Measurements from ENCODE around the gene RSPO1.

DNA sequence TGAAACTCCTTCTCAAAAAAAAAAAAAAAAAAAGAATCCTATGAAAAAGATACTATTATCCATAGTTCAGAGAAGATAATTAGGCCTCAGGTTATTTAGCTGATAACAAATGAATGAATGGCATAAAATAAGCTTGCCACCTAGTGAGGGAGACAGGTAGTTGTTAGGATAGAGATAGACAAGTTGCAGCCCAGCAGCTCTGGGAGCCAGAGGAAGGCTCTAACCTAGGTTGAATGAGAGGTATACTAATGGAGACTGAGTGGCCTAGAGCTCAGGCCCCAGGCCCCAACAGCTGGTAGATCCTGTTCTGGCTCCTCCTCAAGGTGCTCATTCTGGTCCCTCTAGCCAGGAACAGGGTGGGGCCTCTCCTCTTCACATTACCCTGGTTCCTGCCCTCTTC is 20.6 kb upstream of the RSPO1 start:
- TF ChIP-seq, protein P1, sequence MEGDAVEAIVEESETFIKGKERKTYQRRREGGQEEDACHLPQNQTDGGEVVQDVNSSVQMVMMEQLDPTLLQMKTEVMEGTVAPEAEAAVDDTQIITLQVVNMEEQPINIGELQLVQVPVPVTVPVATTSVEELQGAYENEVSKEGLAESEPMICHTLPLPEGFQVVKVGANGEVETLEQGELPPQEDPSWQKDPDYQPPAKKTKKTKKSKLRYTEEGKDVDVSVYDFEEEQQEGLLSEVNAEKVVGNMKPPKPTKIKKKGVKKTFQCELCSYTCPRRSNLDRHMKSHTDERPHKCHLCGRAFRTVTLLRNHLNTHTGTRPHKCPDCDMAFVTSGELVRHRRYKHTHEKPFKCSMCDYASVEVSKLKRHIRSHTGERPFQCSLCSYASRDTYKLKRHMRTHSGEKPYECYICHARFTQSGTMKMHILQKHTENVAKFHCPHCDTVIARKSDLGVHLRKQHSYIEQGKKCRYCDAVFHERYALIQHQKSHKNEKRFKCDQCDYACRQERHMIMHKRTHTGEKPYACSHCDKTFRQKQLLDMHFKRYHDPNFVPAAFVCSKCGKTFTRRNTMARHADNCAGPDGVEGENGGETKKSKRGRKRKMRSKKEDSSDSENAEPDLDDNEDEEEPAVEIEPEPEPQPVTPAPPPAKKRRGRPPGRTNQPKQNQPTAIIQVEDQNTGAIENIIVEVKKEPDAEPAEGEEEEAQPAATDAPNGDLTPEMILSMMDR (conservative IDR thresholded peaks at IDR 0.05; ENCODE audit: low read depth, low read length), result no peak
- TF ChIP-seq EZH2 (IDR thresholded peaks at IDR 0.05; ENCODE audit: borderline replicate concordance, low read depth, low read length, poor library complexity, severe bottlenecking), result no peak

Data from A673 (cell line).